HG03108 (cell line): ENCODE measurements around the gene TBX6.

Experiments used
- ATAC-seq: cut with Tn5 transposase; IDR thresholded peaks from one replicate; pipeline ENCODE4 v1.9.1; 2021; ENCODE audit warnings: moderate library complexity; ENCODE audit not compliant: unreplicated experiment

TBX6 gene

DNA sequence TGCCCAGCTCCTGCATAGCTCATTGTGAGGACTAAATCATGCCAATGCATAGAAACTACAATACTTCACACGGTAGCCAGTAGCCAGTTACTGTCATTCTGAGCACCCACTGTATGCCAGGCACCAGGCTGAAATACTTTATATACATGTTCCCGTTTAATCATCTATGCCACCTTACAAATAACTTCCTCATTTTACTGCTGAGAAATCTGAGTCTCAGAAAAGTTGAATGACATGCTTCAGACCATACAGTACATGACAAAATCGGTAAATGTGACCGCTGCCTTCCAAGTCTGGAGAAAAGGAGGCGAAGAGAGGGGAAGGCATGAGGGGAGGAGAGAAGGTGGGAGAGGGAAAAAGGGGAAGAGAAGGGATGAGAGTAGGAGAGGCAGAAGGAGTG is 51.5 kb downstream of the TBX6 start:
- no peak for ATAC-seq
